DND-41 (cell line): ENCODE measurements around the gene CFD.

ENCODE experiments used
- CTCF ChIP-seq: IDR thresholded peaks from 2 replicates; pipeline ENCODE4 v1.5.1; 2012; ENCODE audit warnings: borderline replicate concordance, low read length, moderate library complexity, mild to moderate bottlenecking; ENCODE audit not compliant: poor library complexity, severe bottlenecking; ENCODE audit errors: extremely low read depth
- EZH2 ChIP-seq: IDR thresholded peaks from 3 replicates; pipeline ENCODE4 v1.6.1; 2012; ENCODE audit warnings: borderline replicate concordance, low read depth, mild to moderate bottlenecking, moderate library complexity, low read length, inconsistent platforms; ENCODE audit not compliant: severe bottlenecking

GRCh38 chr19:845707-846521 is 13.6 kb upstream of the CFD start:
- TF ChIP-seq CTCF (no peak), EZH2 (no peak)
